Lung (tissue), 12 donors: ENCODE data around the gene RPL13. TPM values are rescaled to one million over a fixed set of nuclear protein-coding genes. Genes with fewer than 3 reads are reported as not detected.

Experiments
- ATAC-seq: fragments of 200-7000 bp; cut with Tn5 transposase; one replicate; pipeline ENCODE4 v1.9.1; 2020; ENCODE audit warnings: moderate number of reproducible peaks; ENCODE audit not compliant: insufficient read depth, low FRiP score
- DNase-seq, 3 donors: peaks; one replicate each; pipeline ENCODE4 v3.0.0-alpha.2; 2013 to 2017
- H3K27ac ChIP-seq, 2 donors: one replicate each; pipeline ENCODE4 v1.5.1; 2013; ENCODE audit warnings: mild to moderate bottlenecking in 2 of 2, moderate library complexity in 2 of 2, control low read depth in 1 of 2, inconsistent platforms in 1 of 2, low read depth in 1 of 2, low read length in 1 of 2
- H3K27me3 ChIP-seq, 3 donors: one replicate each; pipeline ENCODE4 v1.5.1; 2013; ENCODE audit warnings: low read length in 2 of 3; ENCODE audit not compliant: control insufficient read depth in 3 of 3, insufficient read depth in 3 of 3
- H3K36me3 ChIP-seq, 4 donors: one replicate each; pipeline ENCODE4 v1.5.1; 2013; ENCODE audit warnings: low read length in 4 of 4, mild to moderate bottlenecking in 1 of 4, moderate library complexity in 1 of 4; ENCODE audit not compliant: control insufficient read depth in 4 of 4, insufficient read depth in 4 of 4
- H3K4me1 ChIP-seq, 5 donors: one replicate each; pipeline ENCODE4 v1.5.1; 2013; ENCODE audit warnings: low read length in 5 of 5, mild to moderate bottlenecking in 2 of 5, moderate library complexity in 1 of 5; ENCODE audit not compliant: control insufficient read depth in 5 of 5, insufficient read depth in 5 of 5
- H3K4me3 ChIP-seq: one replicate; pipeline ENCODE4 v1.5.1; 2013; ENCODE audit warnings: mild to moderate bottlenecking, control low read depth, moderate library complexity
- H3K9ac ChIP-seq, 2 donors: one replicate each; pipeline ENCODE4 v1.5.1; 2013; ENCODE audit warnings: low read length in 2 of 2, control low read depth in 1 of 2; ENCODE audit not compliant: insufficient read depth in 1 of 2
- H3K9me3 ChIP-seq, 4 donors: one replicate each; pipeline ENCODE4 v1.5.1; 2013; ENCODE audit warnings: low read length in 3 of 4, mild to moderate bottlenecking in 1 of 4, moderate library complexity in 1 of 4; ENCODE audit not compliant: control insufficient read depth in 4 of 4, insufficient read depth in 3 of 4
- CTCF ChIP-seq: IDR thresholded peaks from 2 replicates; pipeline ENCODE4 v1.5.1; 2012; ENCODE audit warnings: mild to moderate bottlenecking; ENCODE audit errors: control extremely low read depth, extremely low read depth
- WGBS, 2 donors: extraction: QIAGEN DNeasy Blood & Tissue Kit; methylation state at CpG; one replicate each; pipeline ENCODE4 v1.1.7; 2013; 5-methylcytosine and 5-hydroxymethylcytosine counted together
- polyA plus RNA-seq, 2 donors: library from polyadenylated mRNA; stranded (reverse); fragments of 200-250 nt; gene quantifications; one replicate each; pipeline ENCODE4 v1.2.1, GENCODE V29; 2013
- total RNA-seq, 2 donors: library from RNA; depleted of rRNA in 1 of 2; stranded (reverse); fragments of >200 nt in 1 of 2; gene quantifications; one replicate each; pipeline ENCODE4 v1.2.1, GENCODE V29; 2014 to 2021
- donor health status: control.
- donor health status: control.
- donor health status: Bipolar disorder and iron deficiency.
- donor health status: healthy.
- donor health status: DM: yes; HTN: yes; CAD: no.

The RPL13 gene
- total and polyA plus RNA-seq, 4 donors, result 1,905 to 7,821 (median 4,043) TPM

GRCh38 chr16:89604764-89605163 is 44.3 kb downstream of the RPL13 start:
- Histone ChIP-seq H3K36me3 (no peaks in the 10 kb centered on the region), H3K9ac (no peak overlapping the region), H3K27ac (no peak overlapping the region), H3K4me3 (no peak overlapping the region), H3K9me3 (no peaks in the 10 kb centered on the region), H3K4me1 (peaks cover 0 to 9% (median 3%) of the 10 kb centered on the region in 5 donors), H3K27me3 (peaks cover 0 to 8% (median 2%) of the 10 kb centered on the region in 3 donors)
- TF ChIP-seq CTCF, result no peak
- DNase-seq, result no peak
- ATAC-seq, result no peak
- WGBS, 2 donors, result 85 to 92% methylated on average over 16 of the region's 16 CpGs

- H3K36me3 ChIP-seq, result no peaks in the 10 kb centered on the region
- no peak overlapping the region for H3K4me3 ChIP-seq
- no peak overlapping the region for H3K27ac ChIP-seq
- 90 to 95% methylated on average over 33 to 34 of the region's 34 CpGs for WGBS, 2 donors
- DNase-seq (no peak), ATAC-seq (no peak)
- no peak for TF ChIP-seq CTCF
- H3K27me3 ChIP-seq, result peaks cover 0 to 8% (median 2%) of the 10 kb centered on the region in 3 donors
- H3K4me1 ChIP-seq, result peaks cover 0 to 9% (median 3%) of the 10 kb centered on the region in 5 donors
- H3K9ac ChIP-seq, result no peak overlapping the region
- no peaks in the 10 kb centered on the region for H3K9me3 ChIP-seq
These were observed 44.9 kb downstream of the RPL13 start for GRCh38 chr16:89605186-89605970.

- Histone ChIP-seq H3K36me3 (no peaks in the 10 kb centered on the region), H3K27ac (no peak overlapping the region), H3K4me1 (peaks cover 0 to 9% (median 3%) of the 10 kb centered on the region in 5 donors), H3K27me3 (peaks cover 0 to 8% (median 2%) of the 10 kb centered on the region in 3 donors), H3K9ac (no peak overlapping the region), H3K9me3 (no peaks in the 10 kb centered on the region), H3K4me3 (no peak overlapping the region)
- no peak for TF ChIP-seq CTCF
- WGBS, 2 donors, result 88 to 95% methylated on average over 9 of the region's 9 CpGs
- DNase-seq, result no peak
- ATAC-seq, result no peak
These were observed 45.5 kb downstream of the RPL13 start for GRCh38 chr16:89606006-89606405.
